GM23338 (cell line): ENCODE results near the gene NCAPD3. TPM values are rescaled to one million over a fixed set of nuclear protein-coding genes. Genes with fewer than 3 reads are reported as not detected.

Experiments used
- ATAC-seq: fragments of 200-7000 bp; cut with Tn5 transposase; 3 replicates; pipeline ENCODE4 v1.9.1; 2020
- DNase-seq: peaks from one replicate; pipeline ENCODE4 v3.0.0-alpha.2; 2015; ENCODE audit warnings: low spot score
- H2AFZ ChIP-seq: fragments of 200-600 bp; sonication (generic); 2 replicates; pipeline ENCODE4 v1.8.0; 2016; ENCODE audit warnings: antibody characterized with exemption, mild to moderate bottlenecking, moderate library complexity
- H3F3A ChIP-seq: fragments of 200-600 bp; sonication (generic); replicated peaks from 2 replicates; pipeline ENCODE4 v1.8.0; 2017; ENCODE audit warnings: antibody characterized with exemption, mixed run types, low read depth
- H3K27ac ChIP-seq: fragments of 200-600 bp; sonication (generic); 2 replicates; pipeline ENCODE4 v1.6.1; 2016; ENCODE audit warnings: low read depth
- H3K27me3 ChIP-seq: fragments of 200-600 bp; sonication (generic); 2 replicates; pipeline ENCODE4 v1.8.0; 2016; ENCODE audit warnings: mild to moderate bottlenecking, mixed run types, moderate library complexity; ENCODE audit not compliant: insufficient read depth
- H3K36me3 ChIP-seq: fragments of 200-600 bp; sonication (generic); 2 replicates; pipeline ENCODE4 v1.8.0; 2016; ENCODE audit warnings: mild to moderate bottlenecking; ENCODE audit not compliant: insufficient read depth
- H3K4me1 ChIP-seq: fragments of 200-600 bp; sonication (generic); 2 replicates; pipeline ENCODE4 v1.8.0; 2016; ENCODE audit warnings: mild to moderate bottlenecking, moderate library complexity; ENCODE audit not compliant: insufficient read depth
- H3K4me2 ChIP-seq: fragments of 200-600 bp; sonication (generic); 2 replicates; pipeline ENCODE4 v1.7.1; 2017; ENCODE audit warnings: mixed run types
- H3K4me3 ChIP-seq: fragments of 200-600 bp; sonication (generic); 2 replicates; pipeline ENCODE4 v1.6.1; 2016; ENCODE audit warnings: mixed run types
- H3K79me2 ChIP-seq: fragments of 200-600 bp; sonication (generic); replicated peaks from 2 replicates; pipeline ENCODE4 v1.8.0; 2017; ENCODE audit warnings: mild to moderate bottlenecking; ENCODE audit not compliant: insufficient read depth
- H3K9me2 ChIP-seq: fragments of 200-600 bp; sonication (generic); 2 replicates; pipeline ENCODE4 v1.8.0; 2017; ENCODE audit not compliant: insufficient read depth
- H4K20me1 ChIP-seq: fragments of 200-600 bp; sonication (generic); replicated peaks from 2 replicates; pipeline ENCODE4 v1.8.0; 2017; ENCODE audit warnings: mild to moderate bottlenecking; ENCODE audit not compliant: insufficient read depth
- H3K27ac Mint-ChIP-seq: 2 replicates; pipeline ENCODE4 v1.8.0; 2020; ENCODE audit warnings: inconsistent platforms, mild to moderate bottlenecking, moderate library complexity, mixed read lengths
- H3K27me3 Mint-ChIP-seq: 3 replicates; pipeline ENCODE4 v1.8.0; 2022; ENCODE audit warnings: low read depth, mild to moderate bottlenecking, moderate library complexity, mixed read lengths, inconsistent platforms; ENCODE audit not compliant: insufficient read depth, poor library complexity
- H3K36me3 Mint-ChIP-seq: 3 replicates; pipeline ENCODE4 v1.8.0; 2021; ENCODE audit warnings: low read depth, mild to moderate bottlenecking, inconsistent platforms, moderate library complexity, mixed read lengths
- H3K4me1 Mint-ChIP-seq: 3 replicates; pipeline ENCODE4 v1.8.0; 2020; ENCODE audit warnings: mild to moderate bottlenecking, inconsistent platforms, mixed read lengths
- H3K4me3 Mint-ChIP-seq: 3 replicates; pipeline ENCODE4 v1.8.0; 2021; ENCODE audit warnings: moderate library complexity, mild to moderate bottlenecking, inconsistent platforms, mixed read lengths
- H3K9me3 Mint-ChIP-seq: 3 replicates; pipeline ENCODE4 v1.8.0; 2020; ENCODE audit warnings: moderate library complexity, mild to moderate bottlenecking, inconsistent platforms, mixed read lengths
- CREB1 ChIP-seq: fragments of 250-450 bp; sonication (Bioruptor Pico); IDR thresholded peaks from 2 replicates; pipeline ENCODE4 v1.5.0; 2020; ENCODE audit warnings: low read depth, mild to moderate bottlenecking, moderate library complexity
- EZH2 ChIP-seq: fragments of 200-600 bp; sonication (generic); IDR thresholded peaks from one replicate; pipeline ENCODE4 v1.8.0; 2017; ENCODE audit warnings: antibody characterized with exemption, mild to moderate bottlenecking, low read depth; ENCODE audit not compliant: unreplicated experiment
- EZH2phosphoT487 ChIP-seq: fragments of 200-600 bp; sonication (generic); IDR thresholded peaks from one replicate; pipeline ENCODE4 v1.8.1; 2018; ENCODE audit warnings: antibody characterized with exemption; ENCODE audit not compliant: unreplicated experiment
- JUNB ChIP-seq: IDR thresholded peaks from one replicate; pipeline ENCODE4 v1.6.1; 2016; ENCODE audit warnings: antibody characterized with exemption; ENCODE audit not compliant: unreplicated experiment
- POLR2AphosphoS5 ChIP-seq: IDR thresholded peaks from 2 replicates; pipeline ENCODE4 v1.6.1; 2016; ENCODE audit warnings: antibody characterized with exemption, low read depth
- STAT1 ChIP-seq: IDR thresholded peaks from one replicate; pipeline ENCODE4 v1.6.1; 2016; ENCODE audit warnings: antibody characterized with exemption; ENCODE audit not compliant: unreplicated experiment
- ZNF114 ChIP-seq: fragments of 250-450 bp; sonication (Bioruptor Pico); IDR thresholded peaks from 2 replicates; pipeline ENCODE4 v1.5.0; 2020; ENCODE audit warnings: mild to moderate bottlenecking, moderate library complexity
- ZNF331 ChIP-seq: fragments of 250-450 bp; sonication (Bioruptor Pico); IDR thresholded peaks from 2 replicates; pipeline ENCODE4 v1.5.0; 2020; ENCODE audit warnings: low read depth, mild to moderate bottlenecking, moderate library complexity
- ZNF462 ChIP-seq: fragments of 250-450 bp; sonication (Bioruptor Pico); IDR thresholded peaks from 2 replicates; pipeline ENCODE4 v1.5.0; 2020; ENCODE audit warnings: mild to moderate bottlenecking, moderate library complexity
- polyA plus RNA-seq: library from polyadenylated mRNA; unstranded; fragments of >200 nt; fragmentation: Nextera tagmentation; extraction: Ambion mirVana; gene quantifications from 2 replicates; pipeline ENCODE4 v1.2.1, GENCODE V29; 2016
- total RNA-seq: library from RNA; depleted of rRNA; stranded (reverse); fragments of >200 nt; shearing (Covaris generic); gene quantifications from 2 replicates; pipeline ENCODE4 v1.2.3, GENCODE V29; 2014
- TF ChIP-seq, protein P1 (sequence below): IDR thresholded peaks from one replicate; pipeline ENCODE4 v1.6.1; 2018; ENCODE audit warnings: antibody characterized with exemption; ENCODE audit not compliant: unreplicated experiment
- TF ChIP-seq, protein P2 (sequence below): IDR thresholded peaks from 2 replicates; pipeline ENCODE4 v1.6.1; 2016; ENCODE audit warnings: antibody characterized with exemption

Gene NCAPD3
- total and polyA plus RNA-seq, 2 experiments from 2014 or later = 37.1 to 49.8 TPM

GRCh38 chr11:134173296-134173695, 50.5 kb downstream of the NCAPD3 start (continued):
- TF ChIP-seq, protein P1, sequence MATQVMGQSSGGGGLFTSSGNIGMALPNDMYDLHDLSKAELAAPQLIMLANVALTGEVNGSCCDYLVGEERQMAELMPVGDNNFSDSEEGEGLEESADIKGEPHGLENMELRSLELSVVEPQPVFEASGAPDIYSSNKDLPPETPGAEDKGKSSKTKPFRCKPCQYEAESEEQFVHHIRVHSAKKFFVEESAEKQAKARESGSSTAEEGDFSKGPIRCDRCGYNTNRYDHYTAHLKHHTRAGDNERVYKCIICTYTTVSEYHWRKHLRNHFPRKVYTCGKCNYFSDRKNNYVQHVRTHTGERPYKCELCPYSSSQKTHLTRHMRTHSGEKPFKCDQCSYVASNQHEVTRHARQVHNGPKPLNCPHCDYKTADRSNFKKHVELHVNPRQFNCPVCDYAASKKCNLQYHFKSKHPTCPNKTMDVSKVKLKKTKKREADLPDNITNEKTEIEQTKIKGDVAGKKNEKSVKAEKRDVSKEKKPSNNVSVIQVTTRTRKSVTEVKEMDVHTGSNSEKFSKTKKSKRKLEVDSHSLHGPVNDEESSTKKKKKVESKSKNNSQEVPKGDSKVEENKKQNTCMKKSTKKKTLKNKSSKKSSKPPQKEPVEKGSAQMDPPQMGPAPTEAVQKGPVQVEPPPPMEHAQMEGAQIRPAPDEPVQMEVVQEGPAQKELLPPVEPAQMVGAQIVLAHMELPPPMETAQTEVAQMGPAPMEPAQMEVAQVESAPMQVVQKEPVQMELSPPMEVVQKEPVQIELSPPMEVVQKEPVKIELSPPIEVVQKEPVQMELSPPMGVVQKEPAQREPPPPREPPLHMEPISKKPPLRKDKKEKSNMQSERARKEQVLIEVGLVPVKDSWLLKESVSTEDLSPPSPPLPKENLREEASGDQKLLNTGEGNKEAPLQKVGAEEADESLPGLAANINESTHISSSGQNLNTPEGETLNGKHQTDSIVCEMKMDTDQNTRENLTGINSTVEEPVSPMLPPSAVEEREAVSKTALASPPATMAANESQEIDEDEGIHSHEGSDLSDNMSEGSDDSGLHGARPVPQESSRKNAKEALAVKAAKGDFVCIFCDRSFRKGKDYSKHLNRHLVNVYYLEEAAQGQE = no peak
- TF ChIP-seq JUNB (no peak), CREB1 (CRISPR knock-in tag) (no peak), STAT1 (no peak), EZH2phosphoT487 (no peak)
- TF ChIP-seq, protein P2, sequence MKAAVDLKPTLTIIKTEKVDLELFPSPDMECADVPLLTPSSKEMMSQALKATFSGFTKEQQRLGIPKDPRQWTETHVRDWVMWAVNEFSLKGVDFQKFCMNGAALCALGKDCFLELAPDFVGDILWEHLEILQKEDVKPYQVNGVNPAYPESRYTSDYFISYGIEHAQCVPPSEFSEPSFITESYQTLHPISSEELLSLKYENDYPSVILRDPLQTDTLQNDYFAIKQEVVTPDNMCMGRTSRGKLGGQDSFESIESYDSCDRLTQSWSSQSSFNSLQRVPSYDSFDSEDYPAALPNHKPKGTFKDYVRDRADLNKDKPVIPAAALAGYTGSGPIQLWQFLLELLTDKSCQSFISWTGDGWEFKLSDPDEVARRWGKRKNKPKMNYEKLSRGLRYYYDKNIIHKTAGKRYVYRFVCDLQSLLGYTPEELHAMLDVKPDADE = no peak

- Histone ChIP-seq H3K27me3 (no peaks in the 10 kb centered on the region; the same call in 1 of the 2 replicates), H4K20me1 (no peaks in the 10 kb centered on the region), H3F3A (peaks cover 22% of the 10 kb centered on the region), H2AFZ (no peak overlapping the region), H3K4me2 (no peak overlapping the region), H3K79me2 (no peaks in the 10 kb centered on the region), H3K9me2 (no peaks in the 10 kb centered on the region; the same call in 1 of the 2 replicates), H3K36me3 (peaks cover 87% of the 10 kb centered on the region), H3K4me3 (no peak overlapping the region), H3K27ac (no peak overlapping the region), H3K4me1 (no peaks in the 10 kb centered on the region)
- Mint-ChIP-seq H3K27ac (no peak overlapping the region), H3K4me1 (no peaks in the 10 kb centered on the region), H3K36me3 (peaks cover 100% of the 10 kb centered on the region), H3K27me3 (peaks cover 36% of the 10 kb centered on the region), H3K4me3 (no peak overlapping the region; the same call in 2 of the 3 replicates), H3K9me3 (peaks cover 69% of the 10 kb centered on the region)
- ATAC-seq (no peak), DNase-seq (no peak)
- no peak for TF ChIP-seq CREB1 (CRISPR knock-in tag)
- TF ChIP-seq EZH2phosphoT487 = no peak
- TF ChIP-seq EZH2 = no peak
- TF ChIP-seq ZNF331 (CRISPR knock-in tag) = no peak
- TF ChIP-seq ZNF462 = no peak
- TF ChIP-seq JUNB = no peak
- TF ChIP-seq ZNF114 = no peak
- TF ChIP-seq, protein P2 = no peak
- TF ChIP-seq POLR2AphosphoS5 = no peak
- no peak for TF ChIP-seq STAT1
Measured at GRCh38 chr11:134171951-134172350, 51.8 kb downstream of the NCAPD3 start.
